Natural killer cell (primary cell): ENCODE data around the gene MTHFD2L. TPM values are rescaled to one million over a fixed set of nuclear protein-coding genes. Genes with fewer than 3 reads are reported as not detected.

Experiments
- ATAC-seq, 3 donors: fragments of 150-1000 bp in 2 of 3; fragments of 200-7000 bp in 1 of 3; cut with Tn5 transposase; 1 replicate in 1 of 3; 2 replicates in 2 of 3; pipeline ENCODE4 v1.10.0; 2021; ENCODE audit warnings: mild to moderate bottlenecking in 2 of 3, moderate library complexity in 2 of 3
- DNase-seq, 2 donors: peaks; one replicate each; pipeline versions ENCODE4 v3.0.0 to v3.0.0-alpha.2; 2013 to 2021; ENCODE audit warnings: mixed read lengths in 1 of 2
- H3K27ac ChIP-seq: one replicate; pipeline ENCODE4 v1.5.1; 2013; ENCODE audit warnings: mild to moderate bottlenecking, low read length
- H3K27me3 ChIP-seq: one replicate; pipeline ENCODE4 v1.6.1; 2013; ENCODE audit warnings: low read length; ENCODE audit not compliant: control insufficient read depth, insufficient read depth
- H3K36me3 ChIP-seq: one replicate; pipeline ENCODE4 v1.6.1; 2013; ENCODE audit warnings: low read length; ENCODE audit not compliant: control insufficient read depth, insufficient read depth
- H3K4me1 ChIP-seq: one replicate; pipeline ENCODE4 v1.6.1; 2013; ENCODE audit warnings: low read length; ENCODE audit not compliant: control insufficient read depth, insufficient read depth
- H3K4me3 ChIP-seq: one replicate; pipeline ENCODE4 v1.5.1; 2013; ENCODE audit warnings: low read length
- H3K9me3 ChIP-seq: one replicate; pipeline ENCODE4 v1.6.1; 2013; ENCODE audit warnings: low read length; ENCODE audit not compliant: control insufficient read depth, insufficient read depth
- H3K27ac Mint-ChIP-seq, 2 donors: one replicate each; pipeline ENCODE4 v1.8.0; 2022; ENCODE audit warnings: mild to moderate bottlenecking in 2 of 2, mixed read lengths in 2 of 2, moderate library complexity in 1 of 2
- H3K27me3 Mint-ChIP-seq, 2 donors: one replicate each; pipeline ENCODE4 v1.8.0; 2022; ENCODE audit warnings: low read depth in 2 of 2, mixed read lengths in 2 of 2
- H3K36me3 Mint-ChIP-seq: one replicate; pipeline ENCODE4 v1.8.0; 2022; ENCODE audit warnings: mixed read lengths
- H3K4me1 Mint-ChIP-seq, 2 donors: one replicate each; pipeline ENCODE4 v1.8.0; 2022; ENCODE audit warnings: mixed read lengths in 2 of 2
- H3K4me3 Mint-ChIP-seq: one replicate; pipeline ENCODE4 v1.8.0; 2022; ENCODE audit warnings: mild to moderate bottlenecking, moderate library complexity, mixed read lengths
- H3K9me3 Mint-ChIP-seq, 2 donors: one replicate each; pipeline ENCODE4 v1.8.0; 2022; ENCODE audit warnings: mixed read lengths in 2 of 2
- CTCF ChIP-seq: fragments of 200-600 bp; IDR thresholded peaks from one replicate; pipeline ENCODE4 v1.8.0; 2022; ENCODE audit warnings: antibody characterized with exemption
- WGBS: methylation state at CpG from one replicate; pipeline ENCODE4 v1.1.7; 2013; ENCODE audit warnings: missing lambda C conversion rate; ENCODE audit not compliant: insufficient coverage; 5-methylcytosine and 5-hydroxymethylcytosine counted together
- intact Hi-C: fragments of 100-400 bp; cut with micrococcal nuclease; formaldehyde crosslinking; loops from one replicate; pipeline ENCODE4 v1.14.2; 2022
- total RNA-seq, 4 donors: library from RNA; stranded (reverse); fragments of 120-200 nt in 1 of 4; gene quantifications; one replicate each; pipeline versions ENCODE4 v1.2.3 to v1.2.4, GENCODE V29; 2013 to 2022

The MTHFD2L gene
- total RNA-seq, 3 donors from 2014 or later (not counting 1 experiment from before 2014, with no cell fraction given), result 9.5 to 11.7 (median 10.4) TPM

- H3K9me3 Mint-ChIP-seq, result peaks cover 5 to 6% of the 10 kb centered on the region in 2 donors
- Histone ChIP-seq H3K27ac (no peak overlapping the region), H3K4me1 (no peaks in the 10 kb centered on the region), H3K9me3 (peaks cover 13% of the 10 kb centered on the region), H3K4me3 (no peak overlapping the region), H3K27me3 (peaks cover 1% of the 10 kb centered on the region), H3K36me3 (no peaks in the 10 kb centered on the region)
- H3K36me3 Mint-ChIP-seq, result peaks cover 6% of the 10 kb centered on the region
- intact Hi-C loops, result no loop called here
- no peaks in the 10 kb centered on the region for H3K4me1 Mint-ChIP-seq
- ATAC-seq (no peak), DNase-seq (no peak)
- no peak overlapping the region for H3K4me3 Mint-ChIP-seq
- H3K27me3 Mint-ChIP-seq, result peaks cover 3 to 12% of the 10 kb centered on the region in 2 donors
- no peak overlapping the region for H3K27ac Mint-ChIP-seq
- WGBS, result 73% methylated on average over 1 of the region's 1 CpG
- TF ChIP-seq CTCF, result no peak
Observed at GRCh38 chr4:74344031-74344430, 186.1 kb downstream of the MTHFD2L start.

Other genes with a start within 250 kb of the MTHFD2L start
- gene PF4, start 176.1 kb upstream of the MTHFD2L start, total RNA-seq, result 10 to 100 TPM in 2 of 3 donors, 1 to 10 TPM in 1; 5.8 to 55.9 (median 21.3) TPM
- 100 to 1,000 TPM in 1 of 3 donors, 10 to 100 TPM in 2; 16.8 to 171 (median 56.9) TPM for gene PPBP, start 169.9 kb upstream of the MTHFD2L start, total RNA-seq
- 1 to 10 TPM in 2 of 3 donors, under 1 TPM in 1; 0.23 to 2.0 (median 1.5) TPM for gene CXCL5, start 159.4 kb upstream of the MTHFD2L start, total RNA-seq
- 1 to 10 TPM; 1.1 to 6.6 (median 3.5) TPM for gene CXCL3, start 119.4 kb upstream of the MTHFD2L start, total RNA-seq
- 10 to 100 TPM in 1 of 3 donors, 1 to 10 TPM in 2; 1.0 to 33.1 (median 7.2) TPM for gene CXCL2, start 58.9 kb upstream of the MTHFD2L start, total RNA-seq
- not detected for gene EPGN, start 150.4 kb downstream of the MTHFD2L start, total RNA-seq
- 10 to 100 TPM in 1 of 3 donors, 1 to 10 TPM in 2; 2.3 to 23.3 (median 6.4) TPM for gene EREG, start 207.0 kb downstream of the MTHFD2L start, total RNA-seq